ENCODE measurements around the gene MUSK.
"Not testable (repeated sequence)": the region's sequence is repeated elsewhere in the genome, so short reads cannot be mapped to it uniquely, and the experiment has no call there.

Gene MUSK

DNA sequence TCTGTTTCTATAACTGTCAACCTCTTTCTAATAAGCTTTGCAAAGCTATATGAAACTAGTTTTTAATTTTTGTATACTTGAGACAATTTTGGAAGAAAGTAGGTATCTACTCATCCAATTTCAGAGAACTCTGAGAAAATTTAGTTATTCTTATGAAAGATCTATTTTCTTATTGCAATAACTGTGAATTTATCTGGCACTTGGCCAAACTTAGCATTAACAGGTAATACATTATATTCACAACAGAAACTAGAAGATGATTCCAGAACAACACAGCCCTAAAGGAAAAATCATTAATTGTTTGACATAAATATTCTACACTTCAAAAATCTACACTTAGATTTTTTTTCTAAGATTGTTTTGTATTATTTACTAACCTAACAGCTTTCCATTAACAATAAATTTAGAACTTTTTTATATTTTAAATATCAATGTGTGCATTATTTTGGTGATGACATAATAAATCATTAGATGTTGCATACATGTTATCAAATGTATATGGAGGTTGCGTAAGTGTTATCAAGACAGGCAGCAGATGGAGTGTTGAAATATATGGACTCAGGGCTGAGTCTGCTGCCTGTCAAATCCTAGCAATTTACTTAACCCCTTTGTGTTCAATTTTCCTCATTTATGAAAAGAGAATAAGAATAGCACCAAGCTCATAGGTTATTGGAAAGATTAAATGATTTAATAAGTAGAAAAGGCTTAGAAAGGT, 141.8 kb downstream of the MUSK start:
- no peak for DNase-seq (ENCODE audit: low spot score)

GRCh38 chr9:110812886-110813285, 144.3 kb downstream of the MUSK start:
- DNase-seq (ENCODE audit: low spot score): no peak

DNA sequence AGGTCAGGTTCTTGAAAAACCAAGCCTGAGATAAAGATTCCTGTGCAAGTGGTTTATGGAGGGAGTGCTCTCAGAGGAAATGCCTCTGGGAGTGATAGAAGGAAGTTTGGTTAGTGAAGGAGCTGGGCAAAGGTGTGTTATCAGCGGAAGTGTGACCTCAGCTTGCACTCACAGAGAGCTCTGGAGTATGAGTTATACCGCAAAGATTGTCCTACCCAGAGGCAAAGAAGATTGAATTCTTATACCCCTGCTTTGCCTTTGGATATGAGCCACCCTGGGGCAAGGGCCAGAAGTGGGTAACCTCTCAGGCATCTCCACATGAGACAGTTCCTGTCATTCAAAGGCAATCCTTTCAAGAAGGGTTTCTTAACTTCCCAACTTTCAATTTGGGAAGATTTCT, 145.6 kb downstream of the MUSK start:
- DNase-seq (ENCODE audit: low spot score): no peak

GRCh38 chr9:110815361-110815760, 146.8 kb downstream of the MUSK start:
- DNase-seq (ENCODE audit: low spot score): no peak

DNA sequence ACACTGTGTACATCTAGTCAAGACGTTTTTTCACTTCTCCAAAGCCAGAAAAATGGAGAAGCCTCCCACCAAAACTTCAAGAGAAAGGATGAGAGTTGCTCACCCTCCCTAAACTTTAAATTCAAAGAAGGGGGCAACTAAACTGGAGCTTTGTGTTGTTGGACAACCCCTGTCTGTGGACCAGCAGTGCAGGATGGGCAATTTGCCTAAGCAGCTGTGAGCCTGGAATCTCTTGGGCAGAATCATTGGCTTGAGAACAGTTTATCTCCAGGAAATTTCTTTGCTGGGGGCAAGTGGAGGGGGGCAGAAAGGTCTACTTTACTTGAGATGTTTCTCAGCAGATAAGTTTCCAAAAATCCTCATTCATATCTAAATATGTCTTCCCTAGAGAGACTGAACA, 151.8 kb downstream of the MUSK start:
- DNase-seq (ENCODE audit: low spot score): no peak

DNA sequence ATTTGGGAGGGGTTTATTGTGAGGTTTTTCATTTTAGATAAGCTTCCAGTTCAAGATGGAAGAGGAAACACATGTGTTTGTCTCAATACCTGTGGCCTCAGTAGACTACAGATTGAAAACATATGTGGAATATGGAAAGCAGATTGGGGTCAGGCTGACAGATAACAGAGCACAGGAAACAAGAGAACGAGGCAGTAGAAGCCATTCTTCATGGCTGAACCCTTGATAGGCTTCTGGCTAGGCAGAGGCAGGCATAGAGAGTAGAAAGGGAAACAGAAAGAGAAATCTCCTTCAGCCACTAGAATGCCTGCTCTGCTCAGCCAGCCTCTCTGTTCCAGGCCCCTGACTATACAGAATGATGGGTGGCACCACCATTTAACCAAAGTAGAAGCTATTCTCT, 152.5 kb downstream of the MUSK start:
- no peak for DNase-seq (ENCODE audit: low spot score)

GRCh38 chr9:110825129-110825528, 156.5 kb downstream of the MUSK start:
- not testable (repeated sequence) for DNase-seq (ENCODE audit: low spot score)

- no peak for DNase-seq (ENCODE audit: low spot score)
Measured at GRCh38 chr9:110825950-110826349, 157.4 kb downstream of the MUSK start.

DNA sequence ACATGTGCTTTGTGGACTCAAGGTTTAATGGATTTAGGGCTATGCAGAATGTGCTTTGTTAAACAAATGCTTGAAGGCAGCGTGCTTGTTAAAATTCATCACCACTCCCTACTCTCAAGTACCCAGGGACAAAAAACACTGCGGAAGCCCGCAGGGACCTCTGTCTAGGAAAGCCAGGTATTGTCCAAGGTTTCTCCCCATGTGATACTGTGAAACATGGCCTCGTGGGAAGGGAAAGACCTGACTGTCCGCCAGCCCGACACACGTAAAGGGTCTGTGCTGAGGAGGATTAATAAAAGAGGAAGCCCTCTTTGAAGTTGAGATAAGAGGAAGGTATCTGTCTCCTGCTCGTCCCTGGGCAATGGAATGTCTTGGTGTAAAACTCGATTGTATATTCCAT, 157.8 kb downstream of the MUSK start:
- not testable (repeated sequence) for DNase-seq (ENCODE audit: low spot score)

DNA sequence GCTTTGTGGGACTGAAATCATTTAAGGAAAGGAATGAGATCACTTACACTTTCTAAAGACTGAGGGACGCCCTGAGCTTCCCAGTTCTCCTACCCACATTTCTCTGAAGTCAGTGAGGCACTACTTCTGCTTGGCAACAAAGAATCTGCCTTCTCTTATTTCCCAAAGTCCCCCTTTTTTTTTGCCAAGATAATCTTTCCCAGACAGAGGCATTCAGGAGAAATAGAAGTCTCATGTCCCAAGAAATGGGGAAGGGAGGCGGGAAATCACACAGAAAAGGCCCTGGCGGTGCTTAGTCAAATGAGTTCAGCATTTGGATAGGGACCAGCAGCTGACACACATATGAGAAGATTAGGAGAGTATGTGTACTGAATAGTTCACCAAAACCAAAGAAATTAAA, 159.7 kb downstream of the MUSK start:
- DNase-seq (ENCODE audit: low spot score): no peak

DNA sequence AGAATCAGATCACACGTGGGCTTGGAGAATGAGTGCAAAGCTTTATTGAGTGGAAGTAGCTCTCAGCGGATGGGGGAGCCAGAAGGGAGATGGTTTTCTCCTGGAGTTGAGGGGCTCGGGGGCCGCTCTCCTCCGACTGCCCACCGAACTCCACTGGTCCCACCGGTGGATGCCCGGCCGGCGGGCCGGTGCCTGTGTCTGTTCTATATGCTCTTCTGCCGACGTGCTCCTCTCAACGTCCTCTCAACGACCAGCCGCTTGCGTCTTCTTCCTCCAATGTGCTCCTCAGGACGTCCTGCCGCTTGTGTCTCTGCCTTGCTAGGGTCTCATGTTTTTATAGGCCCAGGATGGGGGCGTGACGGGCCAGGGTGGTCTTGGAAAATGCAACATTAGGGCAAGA, 161.9 kb downstream of the MUSK start:
- no peak for DNase-seq (ENCODE audit: low spot score)

GRCh38 chr9:110832926-110833325, 164.3 kb downstream of the MUSK start:
- DNase-seq (ENCODE audit: low spot score): no peak

DNA sequence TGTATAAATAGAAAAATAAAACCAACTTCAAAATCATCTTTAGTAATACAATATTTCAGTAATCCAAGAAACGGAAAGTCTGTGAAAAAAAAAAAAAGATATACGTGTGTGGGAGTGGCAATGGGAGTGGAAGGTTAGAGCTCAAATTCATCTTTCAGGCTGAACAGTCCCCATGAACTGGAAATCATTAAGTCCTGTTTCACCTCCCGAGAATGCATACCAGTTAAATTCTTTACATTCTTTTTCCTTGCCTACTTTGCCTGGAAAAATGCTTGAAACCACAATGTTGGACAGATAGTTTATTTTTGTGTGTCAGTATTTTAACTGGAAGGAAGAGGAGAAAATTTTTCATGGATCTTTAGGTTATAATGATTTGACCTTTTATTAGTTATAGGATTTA, 166.8 kb downstream of the MUSK start:
- DNase-seq (ENCODE audit: low spot score): no peak

GRCh38 chr9:110835859-110836271, 167.3 kb downstream of the MUSK start:
- no peak for DNase-seq (ENCODE audit: low spot score)

- DNase-seq (ENCODE audit: low spot score): no peak
Measured at GRCh38 chr9:110837401-110838005, 168.9 kb downstream of the MUSK start.

- no peak for DNase-seq (ENCODE audit: low spot score)
Measured at GRCh38 chr9:110842169-110842568, 173.6 kb downstream of the MUSK start.

DNA sequence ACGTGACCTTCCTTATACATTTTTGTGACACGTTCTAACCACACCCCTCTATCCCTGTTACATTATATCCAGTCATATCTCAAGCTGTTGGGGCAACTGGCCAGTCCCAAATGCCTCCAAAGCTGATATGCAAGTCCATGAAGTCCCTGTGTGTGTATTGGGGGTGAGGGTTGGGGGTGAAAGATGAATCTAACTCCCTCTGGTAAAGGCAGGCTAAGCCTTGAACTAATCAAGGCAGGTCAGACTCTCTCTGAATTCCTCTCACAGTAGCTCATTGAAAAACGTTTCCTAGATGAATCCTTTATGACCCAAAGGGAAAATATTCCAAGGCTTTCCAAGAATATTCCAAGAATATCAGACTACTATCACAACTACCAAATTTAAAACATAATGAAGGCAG, 174.4 kb downstream of the MUSK start:
- DNase-seq (ENCODE audit: low spot score): no peak

GRCh38 chr9:110844121-110844520, 175.5 kb downstream of the MUSK start:
- DNase-seq (ENCODE audit: low spot score): no peak

DNA sequence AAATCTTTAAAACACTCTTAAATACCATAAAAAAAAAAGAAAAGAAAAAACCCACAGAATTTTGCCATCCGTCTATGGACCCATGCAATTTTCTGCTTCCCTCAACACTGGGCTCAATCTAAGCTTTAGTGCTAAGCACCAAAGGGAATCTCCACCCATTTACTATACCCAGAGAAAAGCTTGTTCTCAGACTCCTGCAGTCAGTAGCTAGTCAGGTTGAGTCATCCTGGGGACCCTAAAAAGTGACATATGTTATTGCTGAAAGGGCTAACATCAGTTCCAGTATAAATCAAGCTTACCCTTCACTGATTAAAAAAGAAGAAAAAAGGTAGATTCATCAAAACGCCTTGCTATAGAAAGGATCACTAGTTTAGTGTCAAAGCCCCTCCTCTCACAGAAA, 177.6 kb downstream of the MUSK start:
- DNase-seq (ENCODE audit: low spot score): no peak

DNA sequence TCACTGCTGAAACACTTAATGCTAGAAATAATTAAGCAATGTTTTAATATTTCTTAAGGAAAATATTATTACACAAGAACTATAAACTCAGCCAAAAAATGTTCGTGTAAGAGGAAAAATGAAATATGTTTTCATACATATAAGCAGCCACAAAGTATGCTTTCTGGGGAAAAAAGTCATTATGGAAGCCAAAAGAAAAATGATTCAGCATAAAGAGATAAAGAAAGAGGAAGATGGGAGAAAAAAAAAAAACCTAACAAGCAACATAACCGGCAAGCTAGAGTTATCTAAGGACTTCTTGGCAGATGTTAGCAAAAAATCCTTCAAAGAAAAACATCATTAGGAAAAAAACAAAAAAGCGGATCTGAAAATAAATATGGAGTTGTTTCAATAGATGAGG, 179.1 kb downstream of the MUSK start:
- no peak for DNase-seq (ENCODE audit: low spot score)

GRCh38 chr9:110850401-110851135, 182.0 kb downstream of the MUSK start:
- peak; percentile 4 for DNase-seq (ENCODE audit: low spot score)

Measured in NAMALWA (cell line).